SK-N-SH (cell line): ENCODE measurements around the gene HSD3B7. TPM values are rescaled to one million over a fixed set of nuclear protein-coding genes. Genes with fewer than 3 reads are reported as not detected.

Source experiments
- CTCF ChIA-PET: fragments of 300-600, 350-600 bp; formaldehyde crosslinking; extraction: SDS; loops from one replicate; lab custom pipeline; 2021; lab: Yijun Ruan, JAX
- POLR2A ChIA-PET: fragments of 350-600 bp; sonication (Branson Sonifier 250); formaldehyde crosslinking; extraction: SDS; loops from one replicate; lab custom pipeline; 2020; ENCODE audit warnings: antibody characterized with exemption, inconsistent platforms; lab: Yijun Ruan, JAX
- DNase-seq: peaks from one replicate; pipeline ENCODE4 v3.0.0; 2012
- H2AFZ ChIP-seq: fragments of 200-600 bp; sonication (generic); 2 replicates; pipeline ENCODE4 v1.8.1; 2016; ENCODE audit warnings: antibody characterized with exemption, mild to moderate bottlenecking, low read depth
- H3F3A ChIP-seq: fragments of 200-600 bp; sonication (generic); replicated peaks from 2 replicates; pipeline ENCODE3; 2016; ENCODE audit warnings: antibody characterized with exemption, mild to moderate bottlenecking; ENCODE audit not compliant: insufficient read depth
- H3K27ac ChIP-seq, 2 experiments: fragments of 200-500 bp in 1 of 2; fragments of 200-600 bp in 1 of 2; sonication (Bioruptor generic) in 1 of 2; sonication (generic), shearing (Covaris generic) in 1 of 2; 2 replicates each; pipeline versions ENCODE4 v1.5.1 to v1.6.1; 2014 to 2016; ENCODE audit warnings: low read depth in 2 of 2, inconsistent platforms in 1 of 2, low read length in 1 of 2, mild to moderate bottlenecking in 1 of 2, mixed read lengths in 1 of 2
- H3K27me3 ChIP-seq: fragments of 200-600 bp; sonication (generic), shearing (Covaris generic); 2 replicates; pipeline ENCODE4 v1.6.1; 2016; ENCODE audit warnings: mixed run types; ENCODE audit not compliant: insufficient read depth
- H3K36me3 ChIP-seq, 2 experiments: fragments of 200-500 bp in 1 of 2; fragments of 200-600 bp in 1 of 2; sonication (Bioruptor generic) in 1 of 2; sonication (generic) in 1 of 2; replicated peaks in 1 of 2; 2 replicates each; pipeline versions ENCODE3 to v1.5.1; 2014 to 2016; ENCODE audit warnings: low read length in 1 of 2, mild to moderate bottlenecking in 1 of 2; ENCODE audit not compliant: insufficient read depth in 2 of 2, control insufficient read depth in 1 of 2
- H3K4me1 ChIP-seq, 2 experiments: fragments of 200-500 bp in 1 of 2; fragments of 200-600 bp in 1 of 2; sonication (Bioruptor generic) in 1 of 2; sonication (generic), shearing (Covaris generic) in 1 of 2; 2 replicates each; pipeline versions ENCODE4 v1.5.1 to v1.6.1; 2014 to 2016; ENCODE audit warnings: low read depth in 1 of 2, low read length in 1 of 2, mixed run types in 1 of 2; ENCODE audit not compliant: insufficient read depth in 2 of 2, control insufficient read depth in 1 of 2
- H3K4me2 ChIP-seq: fragments of 200-600 bp; sonication (generic), shearing (Covaris generic); 2 replicates; pipeline ENCODE4 v1.6.1; 2017; ENCODE audit warnings: mixed run types
- H3K4me3 ChIP-seq, 2 experiments: fragments of 200-500 bp in 1 of 2; fragments of 200-600 bp in 1 of 2; sonication (Bioruptor generic) in 1 of 2; sonication (generic), shearing (Covaris generic) in 1 of 2; 2 replicates each; pipeline versions ENCODE4 v1.5.1 to v1.8.1; 2014 to 2016; ENCODE audit warnings: low read depth in 2 of 2, inconsistent platforms in 1 of 2, low read length in 1 of 2, mild to moderate bottlenecking in 1 of 2, mixed read lengths in 1 of 2, moderate library complexity in 1 of 2
- H3K79me2 ChIP-seq: fragments of 200-600 bp; sonication (generic); 2 replicates; pipeline ENCODE4 v1.8.1; 2017; ENCODE audit warnings: mild to moderate bottlenecking; ENCODE audit not compliant: insufficient read depth
- H3K9ac ChIP-seq: fragments of 200-600 bp; sonication (generic); 2 replicates; pipeline ENCODE4 v1.6.1; 2017; ENCODE audit warnings: mixed run types
- H3K9me2 ChIP-seq: fragments of 200-600 bp; sonication (generic); 2 replicates; pipeline ENCODE4 v1.6.1; 2017; ENCODE audit warnings: mixed run types
- H3K9me3 ChIP-seq: fragments of 200-600 bp; sonication (generic); 2 replicates; pipeline ENCODE4 v1.6.1; 2017; ENCODE audit warnings: mixed run types, mild to moderate bottlenecking, moderate library complexity
- H4K20me1 ChIP-seq: fragments of 200-600 bp; sonication (generic); 2 replicates; pipeline ENCODE4 v1.6.1; 2017; ENCODE audit warnings: mild to moderate bottlenecking, mixed run types; ENCODE audit not compliant: insufficient read depth
- CTCF ChIP-seq: fragments of 200-600 bp; sonication (generic); IDR thresholded peaks from 2 replicates; pipeline ENCODE4 v1.6.1; 2017; ENCODE audit warnings: antibody characterized with exemption, mild to moderate bottlenecking, moderate library complexity
- EP300 ChIP-seq, 2 experiments: IDR thresholded peaks; 2 replicates each; pipeline versions ENCODE4 v1.4.0 to v1.6.1; 2012; ENCODE audit warnings: borderline replicate concordance in 1 of 2, low read depth in 1 of 2, low read length in 1 of 2
- EZH2phosphoT487 ChIP-seq: fragments of 200-600 bp; sonication (generic); IDR thresholded peaks from 2 replicates; pipeline ENCODE4 v1.6.1; 2017; ENCODE audit warnings: low read depth, mixed run types, mild to moderate bottlenecking, antibody characterized with exemption, moderate library complexity, borderline replicate concordance
- FOSL2 ChIP-seq: IDR thresholded peaks from 2 replicates; pipeline ENCODE4 v1.4.0; 2012; ENCODE audit warnings: low read depth, mild to moderate bottlenecking, moderate library complexity, borderline replicate concordance
- FOXM1 ChIP-seq: IDR thresholded peaks from 2 replicates; pipeline ENCODE4 v1.4.0; 2012; ENCODE audit warnings: low read depth, mild to moderate bottlenecking
- GATA2 ChIP-seq: sonication (generic); formaldehyde crosslinking; IDR thresholded peaks from 2 replicates; pipeline ENCODE4 v1.5.0; 2020; ENCODE audit warnings: mild to moderate bottlenecking, missing genetic modification reagents
- IRF3 ChIP-seq: fragments of 150-350 bp; IDR thresholded peaks from 2 replicates; pipeline ENCODE4 v1.6.1; 2016; ENCODE audit warnings: mild to moderate bottlenecking, low read depth, low read length
- JUND ChIP-seq: IDR thresholded peaks from 2 replicates; pipeline ENCODE4 v1.4.0; 2012
- POLR2AphosphoS5 ChIP-seq: IDR thresholded peaks from 2 replicates; pipeline ENCODE4 v1.6.1; 2012; ENCODE audit warnings: low read depth, low read length
- REST ChIP-seq: IDR thresholded peaks from 2 replicates; pipeline ENCODE4 v1.6.1; 2012; ENCODE audit warnings: mild to moderate bottlenecking, low read depth, low read length, moderate library complexity
- RXRA ChIP-seq: IDR thresholded peaks from 2 replicates; pipeline ENCODE4 v1.4.0; 2012; ENCODE audit warnings: low read depth, mild to moderate bottlenecking, borderline replicate concordance
- TEAD4 ChIP-seq: IDR thresholded peaks from 2 replicates; pipeline ENCODE4 v1.4.0; 2012; ENCODE audit warnings: mild to moderate bottlenecking, borderline replicate concordance; ENCODE audit not compliant: insufficient read depth
- USF1 ChIP-seq: IDR thresholded peaks from 2 replicates; pipeline ENCODE4 v1.4.0; 2012; ENCODE audit warnings: low read depth, borderline replicate concordance
- USF2 ChIP-seq: fragments of 150-350 bp; IDR thresholded peaks from 2 replicates; pipeline ENCODE4 v1.6.1; 2017; ENCODE audit warnings: antibody characterized with exemption, low read length, low read depth, borderline replicate concordance
- ZBTB33 ChIP-seq: IDR thresholded peaks from 2 replicates; pipeline ENCODE4 v1.4.0; 2012; ENCODE audit warnings: low read depth, borderline replicate concordance
- WGBS: methylation state at CpG from one replicate; pipeline ENCODE4 v1.1.6; 2017; ENCODE audit warnings: low lambda C conversion rate; 5-methylcytosine and 5-hydroxymethylcytosine counted together
- polyA plus RNA-seq, 3 experiments: library from polyadenylated mRNA; depleted of rRNA; stranded (reverse); fragments of >200 nt; gene quantifications; 2 replicates each; pipeline ENCODE4 v1.2.3, GENCODE V29; 2012

HSD3B7 gene
- polyA plus RNA-seq, 1 of the 3 experiments (the other 2 are of a cell fraction) = 12.2 TPM

- 71% methylated on average over 4 of the region's 8 CpGs for WGBS
- peaks cover 0 to 5% of the 10 kb centered on the region in 2 experiments; a peak in 1 of 4 replicates for H3K4me1 ChIP-seq
- no peaks in the 10 kb centered on the region for H3K79me2 ChIP-seq
- TF ChIP-seq USF2 = no peak
- TF ChIP-seq REST = no peak
- no peak for TF ChIP-seq TEAD4
- no peak for TF ChIP-seq EZH2phosphoT487
- no peak for TF ChIP-seq EP300 (IDR thresholded peaks at IDR 0.05; ENCODE audit: borderline replicate concordance in 1 of 2, low read depth in 1 of 2, low read length in 1 of 2)
- no peak for DNase-seq
- no peaks in the 10 kb centered on the region for H3K27me3 ChIP-seq
- peaks cover 0 to 3% of the 10 kb centered on the region in 2 experiments for H3K36me3 ChIP-seq
- no peaks in the 10 kb centered on the region for H4K20me1 ChIP-seq
- H2AFZ ChIP-seq = no peak overlapping the region
- no peak overlapping the region for H3K27ac ChIP-seq
- no peaks in the 10 kb centered on the region for H3K9me3 ChIP-seq
- H3K4me2 ChIP-seq = no peak overlapping the region
- H3K4me3 ChIP-seq = no peak overlapping the region
- H3F3A ChIP-seq = no peaks in the 10 kb centered on the region
- H3K9me2 ChIP-seq = no peaks in the 10 kb centered on the region
- ChIA-PET CTCF (no interaction called here), POLR2A (no interaction called here)
- no peak overlapping the region for H3K9ac ChIP-seq
Measured at GRCh38 chr16:30991052-30991451, 6.0 kb downstream of the HSD3B7 start.

- 75% methylated on average over 8 of the region's 21 CpGs for WGBS
- peaks cover 0 to 3% of the 10 kb centered on the region in 2 experiments for H3K36me3 ChIP-seq
- TF ChIP-seq IRF3 (no peak), POLR2AphosphoS5 (no peak), FOSL2 (no peak), FOXM1 (no peak), EP300 (IDR thresholded peaks at IDR 0.05; ENCODE audit: borderline replicate concordance in 1 of 2, low read depth in 1 of 2, low read length in 1 of 2) (no peak), RXRA (no peak), USF1 (no peak), GATA2 (CRISPR knock-in tag) (no peak), CTCF (no peak), JUND (no peak), ZBTB33 (no peak)
- TF ChIP-seq, all 33 proteins: peak for 0
- no peak overlapping the region for H3K9ac ChIP-seq
- no peak overlapping the region for H3K27ac ChIP-seq
- CTCF ChIA-PET = interaction anchor here (3.1 kb wide), 1 partner anchor 7 kb away, joined by 16 read pairs; the partner anchor contains the start of gene HSD3B7
- no peaks in the 10 kb centered on the region for H3K9me2 ChIP-seq
- DNase-seq = no peak
- no peaks in the 10 kb centered on the region for H3K79me2 ChIP-seq
- POLR2A ChIA-PET = no interaction called here
- no peak overlapping the region for H3K4me2 ChIP-seq
- H3K9me3 ChIP-seq = no peaks in the 10 kb centered on the region
- H3K4me3 ChIP-seq = no peak overlapping the region
- no peaks in the 10 kb centered on the region for H4K20me1 ChIP-seq
- H3F3A ChIP-seq = peaks cover 1% of the 10 kb centered on the region
- no peaks in the 10 kb centered on the region for H3K27me3 ChIP-seq
- no peak overlapping the region for H2AFZ ChIP-seq
- H3K4me1 ChIP-seq = peaks cover under 1 to 9% of the 10 kb centered on the region in 2 experiments; a peak in 3 of 4 replicates
Measured at GRCh38 chr16:30992276-30992780, 7.3 kb downstream of the HSD3B7 start.
